Stimulated activated effector memory CD8-positive, alpha-beta T cell treated with anti-CD3 and anti-CD28 coated beads, Interleukin-12 subunit alpha, Interleukin-12 subunit beta, amount 100 ng/mL, for 72 hours (primary cell): ENCODE results near the gene KLRG1.

Experiments
- ATAC-seq: fragments of 150-1000 bp; cut with Tn5 transposase; 2 replicates; pipeline ENCODE4 v1.10.0; 2021
- DNase-seq, 2 donors: peaks; one replicate each; pipeline ENCODE4 v3.0.0; 2021 to 2022; ENCODE audit warnings: low spot score in 2 of 2
- H3K27ac Mint-ChIP-seq: one replicate; pipeline ENCODE4 v1.8.0; 2022; ENCODE audit warnings: mild to moderate bottlenecking, mixed read lengths
- H3K36me3 Mint-ChIP-seq: one replicate; pipeline ENCODE4 v1.8.0; 2022; ENCODE audit warnings: mild to moderate bottlenecking, mixed read lengths
- H3K4me1 Mint-ChIP-seq: one replicate; pipeline ENCODE4 v1.8.0; 2022; ENCODE audit warnings: mixed read lengths
- H3K4me3 Mint-ChIP-seq: one replicate; pipeline ENCODE4 v1.8.0; 2022; ENCODE audit warnings: mild to moderate bottlenecking, mixed read lengths
- H3K9me3 Mint-ChIP-seq: one replicate; pipeline ENCODE4 v1.8.0; 2022; ENCODE audit warnings: mixed read lengths

KLRG1 gene

GRCh38 chr12:9002335-9002734 is 13.0 kb downstream of the KLRG1 start:
- Mint-ChIP-seq H3K9me3 (no peaks in the 10 kb centered on the region), H3K36me3 (peaks cover 20% of the 10 kb centered on the region), H3K4me3 (peak overlapping the region; percentile 59), H3K27ac (peak overlapping the region; percentile 83), H3K4me1 (peaks cover 58% of the 10 kb centered on the region)
- no peak for ATAC-seq
- DNase-seq: no peak

GRCh38 chr12:9022592-9022991 is 33.2 kb downstream of the KLRG1 start:
- H3K4me3 Mint-ChIP-seq: no peak overlapping the region
- no peak for ATAC-seq
- no peak for DNase-seq
- H3K36me3 Mint-ChIP-seq: peaks cover 4% of the 10 kb centered on the region
- H3K27ac Mint-ChIP-seq: no peak overlapping the region
- H3K4me1 Mint-ChIP-seq: peaks cover 6% of the 10 kb centered on the region
- H3K9me3 Mint-ChIP-seq: peaks cover 7% of the 10 kb centered on the region

- DNase-seq: no peak
- peak; percentile 15 for ATAC-seq
- no peak overlapping the region for H3K4me3 Mint-ChIP-seq
- peaks cover 12% of the 10 kb centered on the region for H3K4me1 Mint-ChIP-seq
- no peak overlapping the region for H3K27ac Mint-ChIP-seq
- peaks cover 4% of the 10 kb centered on the region for H3K9me3 Mint-ChIP-seq
- peaks cover 10% of the 10 kb centered on the region for H3K36me3 Mint-ChIP-seq
Observed at GRCh38 chr12:9024512-9024911, 35.2 kb downstream of the KLRG1 start.

DNA sequence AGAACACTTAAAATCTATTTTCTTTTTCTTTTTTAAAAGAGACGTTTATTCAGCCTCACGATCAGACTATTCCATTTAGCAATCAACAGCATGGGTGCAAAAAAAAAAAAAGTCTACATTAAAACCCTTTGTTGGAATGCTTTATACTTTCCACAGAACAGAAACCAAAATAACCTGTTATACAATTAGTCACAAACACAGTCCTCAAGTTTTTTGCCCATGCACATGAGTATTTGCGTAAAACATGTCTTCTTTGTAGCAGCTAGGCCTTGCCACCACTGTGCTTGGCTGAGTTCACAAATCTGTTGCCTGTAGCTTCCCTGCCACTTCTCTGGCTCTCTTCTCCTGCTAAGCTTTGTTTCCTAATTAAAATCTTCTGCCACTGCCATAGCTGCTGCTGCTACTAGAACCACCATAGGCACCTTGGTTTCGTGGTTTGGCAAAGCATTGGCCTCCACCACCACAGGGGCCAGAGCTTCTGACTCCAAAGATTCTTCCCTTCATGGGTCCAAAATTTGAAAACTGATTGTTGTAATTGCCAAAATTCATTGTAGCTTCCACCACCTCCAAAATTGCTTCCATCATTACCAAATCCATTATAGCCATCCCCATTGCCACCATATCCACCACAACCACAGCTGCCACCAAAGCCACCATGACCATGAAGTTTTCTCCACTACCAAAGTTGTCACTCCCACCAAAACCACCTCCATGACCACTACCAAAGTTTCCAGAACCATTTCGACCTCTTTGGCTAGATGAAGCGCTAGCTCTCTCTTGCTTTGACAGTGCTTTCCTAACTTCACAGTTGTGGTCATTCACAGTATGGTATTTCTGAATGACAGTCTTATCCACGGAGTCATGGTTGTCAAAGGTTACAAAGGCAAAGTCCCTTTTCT is 38.1 kb downstream of the KLRG1 start:
- Mint-ChIP-seq H3K4me3 (peak overlapping the region; percentile 31), H3K27ac (peak overlapping the region; percentile 91), H3K36me3 (peaks cover 10% of the 10 kb centered on the region), H3K9me3 (no peaks in the 10 kb centered on the region), H3K4me1 (peaks cover 17% of the 10 kb centered on the region)
- ATAC-seq (peak; percentile 27), DNase-seq (peak; percentile 57 to 88)

GRCh38 chr12:9030776-9031175 is 41.4 kb downstream of the KLRG1 start:
- Mint-ChIP-seq H3K27ac (peak overlapping the region; percentile 26), H3K36me3 (peaks cover 21% of the 10 kb centered on the region), H3K4me1 (peaks cover 35% of the 10 kb centered on the region), H3K4me3 (no peak overlapping the region), H3K9me3 (no peaks in the 10 kb centered on the region)
- no peak for DNase-seq
- no peak for ATAC-seq

- no peaks in the 10 kb centered on the region for H3K9me3 Mint-ChIP-seq
- H3K27ac Mint-ChIP-seq: no peak overlapping the region
- peaks cover 21% of the 10 kb centered on the region for H3K36me3 Mint-ChIP-seq
- ATAC-seq: peak; percentile 57
- no peak overlapping the region for H3K4me3 Mint-ChIP-seq
- no peak for DNase-seq
- H3K4me1 Mint-ChIP-seq: peaks cover 40% of the 10 kb centered on the region
Observed at GRCh38 chr12:9032202-9032964, 43.0 kb downstream of the KLRG1 start.

- Mint-ChIP-seq H3K4me3 (no peak overlapping the region), H3K9me3 (no peaks in the 10 kb centered on the region), H3K4me1 (peaks cover 32% of the 10 kb centered on the region), H3K27ac (no peak overlapping the region), H3K36me3 (peaks cover 13% of the 10 kb centered on the region)
- ATAC-seq (no peak), DNase-seq (no peak)
Observed at GRCh38 chr12:9033265-9033887, 44.0 kb downstream of the KLRG1 start.

GRCh38 chr12:9034095-9034494 is 44.7 kb downstream of the KLRG1 start:
- Mint-ChIP-seq H3K4me1 (peaks cover 32% of the 10 kb centered on the region), H3K9me3 (no peaks in the 10 kb centered on the region), H3K27ac (no peak overlapping the region), H3K36me3 (peaks cover 13% of the 10 kb centered on the region), H3K4me3 (no peak overlapping the region)
- DNase-seq (no peak), ATAC-seq (peak; percentile 90)

DNA sequence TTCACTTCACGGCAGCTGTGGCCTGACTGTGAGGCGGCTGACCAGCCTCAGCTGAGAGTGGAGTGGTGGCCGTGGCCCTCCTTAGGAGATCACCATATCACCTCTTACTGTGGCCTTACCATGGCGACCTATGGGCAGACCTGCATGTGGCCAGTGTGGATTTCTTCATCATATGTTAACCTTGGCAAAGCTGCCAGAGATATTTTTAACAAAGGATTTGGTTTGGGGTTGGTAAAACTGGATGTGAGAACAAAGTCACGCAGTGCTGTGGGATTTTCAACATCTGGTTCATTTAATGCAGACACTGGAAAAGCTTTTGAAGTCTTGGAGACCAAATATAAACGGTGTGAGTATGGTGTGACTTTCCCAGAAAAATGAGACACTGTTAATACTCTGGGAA is 46.9 kb downstream of the KLRG1 start:
- no peaks in the 10 kb centered on the region for H3K9me3 Mint-ChIP-seq
- H3K4me3 Mint-ChIP-seq: no peak overlapping the region
- no peak for DNase-seq
- H3K4me1 Mint-ChIP-seq: peaks cover 34% of the 10 kb centered on the region
- ATAC-seq: no peak
- H3K27ac Mint-ChIP-seq: no peak overlapping the region
- H3K36me3 Mint-ChIP-seq: peaks cover 13% of the 10 kb centered on the region

DNA sequence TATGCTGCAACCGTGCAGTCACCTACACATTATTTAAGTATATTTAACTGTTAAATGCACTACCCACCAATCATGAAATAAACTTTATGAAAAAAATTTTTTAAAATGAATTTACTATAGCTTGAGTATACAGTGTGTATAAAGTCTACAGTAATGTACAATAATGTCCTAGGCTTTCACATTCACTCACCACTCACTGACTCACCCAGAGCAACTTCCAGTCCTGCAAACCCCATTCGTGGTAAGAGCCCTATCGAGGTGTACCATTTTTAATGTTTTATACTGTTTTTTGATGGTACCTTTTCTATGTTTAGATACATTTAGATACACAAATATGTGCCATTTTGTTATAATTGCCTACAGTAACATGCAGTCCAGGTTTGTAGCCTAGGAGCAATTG is 48.1 kb downstream of the KLRG1 start:
- ATAC-seq: peak; percentile 61
- Mint-ChIP-seq H3K4me1 (peaks cover 35% of the 10 kb centered on the region), H3K27ac (no peak overlapping the region)

DNA sequence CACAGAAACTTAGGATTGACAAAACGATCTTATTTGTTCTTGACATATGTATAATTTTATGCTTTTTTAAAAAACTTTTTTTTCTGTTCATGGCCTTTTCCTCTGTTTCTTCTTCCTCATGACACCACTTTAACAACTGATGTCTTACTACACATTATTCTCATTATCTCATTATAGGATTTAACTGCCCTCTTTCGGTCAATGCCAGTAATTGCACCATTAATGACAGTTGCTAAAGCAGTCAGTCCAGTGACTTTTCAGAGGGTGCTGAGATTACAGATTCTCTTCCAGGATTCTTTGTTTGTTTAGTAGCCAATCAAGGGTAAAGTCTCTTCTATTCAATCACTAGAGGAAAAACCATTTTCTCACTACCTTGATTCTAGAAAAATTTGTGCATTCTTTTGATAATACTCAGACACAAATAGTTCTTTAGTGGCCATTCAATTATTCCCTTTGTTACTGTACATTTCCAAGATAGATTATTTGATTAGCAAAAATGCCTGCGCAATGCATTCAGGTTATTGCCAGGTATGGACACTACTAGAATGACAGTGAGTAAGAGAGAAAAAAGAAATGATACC is 50.1 kb downstream of the KLRG1 start:
- ATAC-seq: peak; percentile 67
- no peak for DNase-seq
- Mint-ChIP-seq H3K9me3 (no peaks in the 10 kb centered on the region), H3K36me3 (peaks cover 9% of the 10 kb centered on the region), H3K4me3 (no peak overlapping the region), H3K27ac (no peak overlapping the region), H3K4me1 (peaks cover 25% of the 10 kb centered on the region)

More for the DNA sequence above, 48.1 kb downstream of the KLRG1 start:
- H3K36me3 Mint-ChIP-seq: peaks cover 13% of the 10 kb centered on the region
- DNase-seq: no peak
- no peaks in the 10 kb centered on the region for H3K9me3 Mint-ChIP-seq
- H3K4me3 Mint-ChIP-seq: no peak overlapping the region

DNA sequence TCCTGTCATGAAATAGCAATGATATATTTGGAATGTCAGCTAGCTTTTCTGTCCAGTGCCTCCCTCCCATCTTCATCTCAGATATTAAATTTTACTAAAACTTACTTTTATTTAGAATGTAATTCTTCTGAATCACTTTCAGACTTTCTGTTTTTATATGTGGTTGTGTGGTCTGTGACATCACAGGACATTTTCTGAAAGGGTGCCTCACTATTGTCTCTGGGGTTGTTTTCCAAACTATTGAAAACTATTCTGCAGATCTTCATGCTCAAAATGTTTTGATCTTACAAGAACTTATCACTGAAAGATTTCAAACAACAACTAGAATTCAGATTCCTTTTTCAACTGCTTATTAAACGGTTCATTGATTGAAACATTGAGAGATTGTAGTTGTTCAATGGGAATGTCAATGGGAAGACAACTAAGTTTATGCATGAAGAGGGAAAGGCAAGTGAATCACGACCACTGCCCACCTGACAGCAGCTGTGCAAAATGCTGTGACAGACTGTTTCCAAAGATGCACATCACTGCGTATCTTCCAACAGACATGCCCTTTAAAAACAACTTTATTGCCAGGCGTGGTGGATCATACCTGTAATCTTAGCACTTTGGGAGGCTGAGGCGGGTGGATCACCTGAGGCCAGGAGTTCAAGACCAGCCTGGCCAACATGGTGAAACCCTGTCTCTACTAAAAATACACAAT is 51.3 kb downstream of the KLRG1 start:
- ATAC-seq (no peak), DNase-seq (no peak)
- H3K4me1 Mint-ChIP-seq: peaks cover 25% of the 10 kb centered on the region
- H3K4me3 Mint-ChIP-seq: no peak overlapping the region
- H3K9me3 Mint-ChIP-seq: no peaks in the 10 kb centered on the region
- H3K27ac Mint-ChIP-seq: no peak overlapping the region
- H3K36me3 Mint-ChIP-seq: peaks cover 4% of the 10 kb centered on the region

DNA sequence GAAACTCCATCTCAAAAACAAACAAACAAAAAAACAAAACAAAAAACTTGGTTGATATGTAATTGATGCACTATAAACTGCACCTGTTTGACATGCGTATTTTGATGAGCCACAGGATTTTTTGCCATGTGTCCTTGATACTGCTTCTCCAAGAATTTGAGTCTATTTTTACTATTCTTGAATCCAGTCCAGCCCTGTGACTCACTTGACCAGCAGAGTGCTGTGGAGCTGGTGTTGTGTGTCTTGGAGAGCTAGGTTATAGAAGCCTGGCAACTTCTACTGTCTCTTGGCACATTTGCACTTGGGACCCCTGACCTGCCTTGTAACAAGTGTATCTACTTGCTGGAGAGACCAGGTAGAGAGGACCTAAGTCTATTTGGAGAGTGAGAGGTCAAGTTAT is 52.0 kb downstream of the KLRG1 start:
- H3K4me1 Mint-ChIP-seq: peaks cover 28% of the 10 kb centered on the region
- no peak overlapping the region for H3K4me3 Mint-ChIP-seq
- no peak for DNase-seq
- no peaks in the 10 kb centered on the region for H3K36me3 Mint-ChIP-seq
- no peak overlapping the region for H3K27ac Mint-ChIP-seq
- H3K9me3 Mint-ChIP-seq: no peaks in the 10 kb centered on the region
- ATAC-seq: no peak

DNA sequence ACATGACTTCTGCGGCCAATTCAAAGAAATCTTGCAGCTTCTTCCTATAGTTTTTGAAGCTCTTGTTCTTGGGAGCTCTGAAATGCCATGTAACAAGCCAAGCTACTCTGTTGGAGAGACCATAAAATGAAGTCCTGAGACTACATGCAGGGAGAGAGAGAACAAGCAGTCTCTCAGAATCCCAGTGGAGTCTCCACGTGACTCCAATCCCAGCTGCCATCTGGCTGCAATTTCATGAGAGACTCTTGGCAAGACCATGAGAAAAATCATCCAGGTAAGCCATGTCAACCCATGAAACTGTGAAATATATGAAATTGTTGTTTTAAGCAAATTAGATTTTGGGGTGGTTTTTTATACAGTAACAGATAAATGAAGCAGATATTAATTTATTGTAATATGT is 54.4 kb downstream of the KLRG1 start:
- H3K9me3 Mint-ChIP-seq: no peaks in the 10 kb centered on the region
- peaks cover 32% of the 10 kb centered on the region for H3K4me1 Mint-ChIP-seq
- DNase-seq: no peak
- H3K27ac Mint-ChIP-seq: no peak overlapping the region
- no peak for ATAC-seq
- no peaks in the 10 kb centered on the region for H3K36me3 Mint-ChIP-seq
- H3K4me3 Mint-ChIP-seq: no peak overlapping the region

DNA sequence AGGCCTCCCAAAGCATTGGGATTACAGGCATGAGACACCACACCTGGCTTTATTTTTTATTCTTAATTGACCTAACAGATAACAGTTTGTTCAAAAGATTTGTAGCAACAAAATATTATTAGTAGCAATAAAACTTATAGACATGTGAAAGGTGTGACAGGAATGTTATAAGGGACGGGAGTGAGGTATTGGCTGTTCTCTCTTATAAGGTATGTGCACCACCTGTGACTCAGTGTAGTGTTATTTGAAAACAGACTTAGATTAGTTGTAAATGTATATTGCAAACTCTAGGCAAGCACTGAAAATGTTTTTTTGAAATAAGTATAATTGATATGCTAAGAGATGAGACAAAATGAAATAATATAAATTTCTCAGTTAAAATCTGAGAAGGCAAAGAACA is 57.8 kb downstream of the KLRG1 start:
- no peak overlapping the region for H3K4me3 Mint-ChIP-seq
- DNase-seq (no peak), ATAC-seq (no peak)
- no peaks in the 10 kb centered on the region for H3K9me3 Mint-ChIP-seq
- peak overlapping the region; percentile 13 for H3K27ac Mint-ChIP-seq
- H3K36me3 Mint-ChIP-seq: no peaks in the 10 kb centered on the region
- peaks cover 27% of the 10 kb centered on the region for H3K4me1 Mint-ChIP-seq
